Measurements from ENCODE around the gene TSFM. TPM values are rescaled to one million over a fixed set of nuclear protein-coding genes. Genes with fewer than 3 reads are reported as not detected.

TSFM gene
- total RNA-seq, 2 experiments from 2014 or later, result 35.2 to 49.8 TPM

GRCh38 chr12:57846285-57846576 lies 63.6 kb downstream of the TSFM start:
- Histone ChIP-seq H3K36me3 (ENCODE audit: insufficient read depth, low read length) (no peaks in the 10 kb centered on the region), H3K9me2 (ENCODE audit: insufficient read depth, low read length) (no peaks in the 10 kb centered on the region), H3K79me2 (ENCODE audit: insufficient read depth, low read depth, low read length) (peaks cover 48% of the 10 kb centered on the region), H4K20me1 (ENCODE audit: insufficient read depth, low read length) (peaks cover 25% of the 10 kb centered on the region), H3K4me3 (ENCODE audit: low read depth, low read length, poor library complexity, severe bottlenecking) (peak overlapping the region; percentile 96), H3K27ac (ENCODE audit: low read depth, low read length, poor library complexity, severe bottlenecking) (peak overlapping the region; percentile 70), H3K4me2 (ENCODE audit: low read length) (peak overlapping the region; percentile 89), H3K9me3 (ENCODE audit: low read length) (no peaks in the 10 kb centered on the region), H3K4me1 (ENCODE audit: insufficient read depth, low read length, poor library complexity, severe bottlenecking) (peaks cover 49% of the 10 kb centered on the region), H2AFZ (ENCODE audit: low read length) (peak overlapping the region; percentile 46)
- TF ChIP-seq CTCF (conservative IDR thresholded peaks at IDR 0.05; ENCODE audit: low read length) (no peak), EZH2phosphoT487 (IDR thresholded peaks at IDR 0.05; ENCODE audit: borderline replicate concordance, low read depth, low read length) (no peak)
- no TSS peak for BruUV-seq (replicated peaks)
- DNase-seq (ENCODE audit: low spot score), result peak; percentile 51
- intact Hi-C loops (cut with micrococcal nuclease; ENCODE audit: unreplicated experiment), result loop anchor here (1.0 to 2.0 kb wide), 2 partner anchors 13 to 53 kb away; no protein-coding TSS in a partner anchor
- ChIA-PET CTCF (ENCODE audit: unreplicated experiment) (interaction anchor here (0.6 to 2.3 kb wide), 4 partner anchors 10 to 716 kb away, joined by 3 to 18 read pairs (median 10); no protein-coding TSS in a partner anchor), POLR2A (interaction anchor here (0.5 to 9.6 kb wide), 10 partner anchors 11 to 1071 kb away, joined by 3 to 153 read pairs (median 4); no protein-coding TSS in a partner anchor)

GRCh38 chr12:57846577-57847319 lies 64.2 kb downstream of the TSFM start, which contains the start of gene CTDSP2:
Gene CTDSP2 (minus strand): TSS chr12:57846729. CDS start chr12:57846435, 294 bp downstream.
- Histone ChIP-seq H3K36me3 (ENCODE audit: insufficient read depth, low read length) (no peaks in the 10 kb centered on the region), H3K4me3 (ENCODE audit: low read depth, low read length, poor library complexity, severe bottlenecking) (peak within 1 kb of the TSS; percentile 96), H2AFZ (ENCODE audit: low read length) (peak within 1 kb of the TSS; percentile 46), H3K9me2 (ENCODE audit: insufficient read depth, low read length) (no peaks in the 10 kb centered on the region), H3K27ac (ENCODE audit: low read depth, low read length, poor library complexity, severe bottlenecking) (peak within 1 kb of the TSS; percentile 70), H3K4me1 (ENCODE audit: insufficient read depth, low read length, poor library complexity, severe bottlenecking) (peaks cover 45% of the 10 kb centered on the region), H3K9me3 (ENCODE audit: low read length) (no peaks in the 10 kb centered on the region), H3K79me2 (ENCODE audit: insufficient read depth, low read depth, low read length) (peaks cover 43% of the 10 kb centered on the region), H3K4me2 (ENCODE audit: low read length) (peak within 1 kb of the TSS; percentile 89), H4K20me1 (ENCODE audit: insufficient read depth, low read length) (peaks cover 20% of the 10 kb centered on the region)
- ChIA-PET CTCF (ENCODE audit: unreplicated experiment) (interaction anchor here (0.6 to 2.3 kb wide), 4 partner anchors 10 to 715 kb away, joined by 3 to 18 read pairs (median 10); no protein-coding TSS in a partner anchor), POLR2A (interaction anchor here (0.5 to 9.6 kb wide), 13 partner anchors 9 to 1072 kb away, joined by 3 to 153 read pairs (median 4); no protein-coding TSS in a partner anchor)
- BruUV-seq (replicated peaks), result no TSS peak
- TF ChIP-seq CTCF (conservative IDR thresholded peaks at IDR 0.05; ENCODE audit: low read length), result no peak
- no peak for TF ChIP-seq EZH2phosphoT487 (IDR thresholded peaks at IDR 0.05; ENCODE audit: borderline replicate concordance, low read depth, low read length)
- DNase-seq (ENCODE audit: low spot score), result peak; percentile 97
- intact Hi-C loops (cut with micrococcal nuclease; ENCODE audit: unreplicated experiment), result loop anchor here (1.0 to 2.0 kb wide), 2 partner anchors 14 to 53 kb away; no protein-coding TSS in a partner anchor

Small RNA genes within 50 kb of the gene (microRNA-seq; reads per million reads assigned to microRNA genes)
- gene MIR26A2 (ENCODE audit: borderline replicate concordance), result 120 reads per million, percentile 59 among the genes with 10 or more reads in this experiment
- gene MIR6759 (ENCODE audit: borderline replicate concordance), result not detected

Small RNA genes within 50 kb of the gene (small RNA-seq; reads per million reads assigned to genes)
- gene MIR26A2 (0.21 reads per million), gene RNU6-1083P (not detected)

Other genes with a start within 250 kb of the TSFM start
- 61.8 and 68.4 TPM in 2 replicates for gene DCTN2, start 235.6 kb upstream of the TSFM start, total RNA-seq (2014; rRNA removed; shearing (Covaris generic))
- gene DCTN2, start 235.6 kb upstream of the TSFM start, total RNA-seq (2022), result 97.2 and 98.9 TPM in 2 replicates
- gene KIF5A, start 232.7 kb upstream of the TSFM start, total RNA-seq (2014; rRNA removed; shearing (Covaris generic)), result 0.09 and 0.10 TPM in 2 replicates
- gene KIF5A, start 232.7 kb upstream of the TSFM start, total RNA-seq (2022), result 1.2 and 1.6 TPM in 2 replicates
- 9.0 and 14.5 TPM in 2 replicates for gene PIP4K2C, start 191.6 kb upstream of the TSFM start, total RNA-seq (2014; rRNA removed; shearing (Covaris generic))
- 14.8 and 15.9 TPM in 2 replicates for gene PIP4K2C, start 191.6 kb upstream of the TSFM start, total RNA-seq (2022)
- not detected in 2 replicates for gene DTX3, start 178.0 kb upstream of the TSFM start, total RNA-seq (2014; rRNA removed; shearing (Covaris generic))
- gene DTX3, start 178.0 kb upstream of the TSFM start, total RNA-seq (2022), result 0.11 TPM in 1 of 2 replicates, not detected in the other
- not detected in 2 replicates for gene ARHGEF25, start 171.4 kb upstream of the TSFM start, total RNA-seq (2014; rRNA removed; shearing (Covaris generic))
- gene ARHGEF25, start 171.4 kb upstream of the TSFM start, total RNA-seq (2022), result not detected in 2 replicates
- gene B4GALNT1, start 149.6 kb upstream of the TSFM start, total RNA-seq (2014; rRNA removed; shearing (Covaris generic)), result 1.1 and 1.2 TPM in 2 replicates
- gene B4GALNT1, start 149.6 kb upstream of the TSFM start, total RNA-seq (2022), result 3.1 and 3.8 TPM in 2 replicates
- gene OS9, start 88.7 kb upstream of the TSFM start, total RNA-seq (2014; rRNA removed; shearing (Covaris generic)), result 82.6 and 104 TPM in 2 replicates
- gene OS9, start 88.7 kb upstream of the TSFM start, total RNA-seq (2022), result 109 and 112 TPM in 2 replicates
- gene AGAP2, start 44.0 kb upstream of the TSFM start, total RNA-seq (2014; rRNA removed; shearing (Covaris generic)), result 10.7 and 14.8 TPM in 2 replicates
- 26.5 and 28.8 TPM in 2 replicates for gene AGAP2, start 44.0 kb upstream of the TSFM start, total RNA-seq (2022)
- 0.80 and 2.4 TPM in 2 replicates for gene TSPAN31, start 37.7 kb upstream of the TSFM start, total RNA-seq (2014; rRNA removed; shearing (Covaris generic))
- gene TSPAN31, start 37.7 kb upstream of the TSFM start, total RNA-seq (2022), result 6.3 and 6.4 TPM in 2 replicates
- 272 and 280 TPM in 2 replicates for gene CDK4, start 30.5 kb upstream of the TSFM start, total RNA-seq (2014; rRNA removed; shearing (Covaris generic))
- gene CDK4, start 30.5 kb upstream of the TSFM start, total RNA-seq (2022), result 172 and 192 TPM in 2 replicates
- 29.3 and 29.4 TPM in 2 replicates for gene MARCHF9, start 27.7 kb upstream of the TSFM start, total RNA-seq (2014; rRNA removed; shearing (Covaris generic))
- 46.2 and 47.7 TPM in 2 replicates for gene MARCHF9, start 27.7 kb upstream of the TSFM start, total RNA-seq (2022)
- gene CYP27B1, start 15.7 kb upstream of the TSFM start, total RNA-seq (2014; rRNA removed; shearing (Covaris generic)), result 6.5 and 7.1 TPM in 2 replicates
- gene CYP27B1, start 15.7 kb upstream of the TSFM start, total RNA-seq (2022), result 6.6 and 6.9 TPM in 2 replicates
- 12.5 and 22.2 TPM in 2 replicates for gene METTL1, start 10.7 kb upstream of the TSFM start, total RNA-seq (2014; rRNA removed; shearing (Covaris generic))
- gene METTL1, start 10.7 kb upstream of the TSFM start, total RNA-seq (2022), result 23.6 and 27.0 TPM in 2 replicates
- 3.4 and 5.3 TPM in 2 replicates for gene EEF1AKMT3, start 10.2 kb upstream of the TSFM start, total RNA-seq (2014; rRNA removed; shearing (Covaris generic))
- 6.3 TPM in 2 replicates for gene EEF1AKMT3, start 10.2 kb upstream of the TSFM start, total RNA-seq (2022)
- 0.23 and 1.2 TPM in 2 replicates for gene AVIL, start 35.9 kb downstream of the TSFM start, total RNA-seq (2014; rRNA removed; shearing (Covaris generic))
- gene AVIL, start 35.9 kb downstream of the TSFM start, total RNA-seq (2022), result 1.6 and 2.6 TPM in 2 replicates
- gene CTDSP2, start 63.9 kb downstream of the TSFM start, total RNA-seq (2014; rRNA removed; shearing (Covaris generic)), result 38.8 and 44.2 TPM in 2 replicates
- 118 and 145 TPM in 2 replicates for gene CTDSP2, start 63.9 kb downstream of the TSFM start, total RNA-seq (2022)
- gene ATP23, start 158.8 kb downstream of the TSFM start, total RNA-seq (2014; rRNA removed; shearing (Covaris generic)), result 42.9 and 51.3 TPM in 2 replicates
- 27.5 and 31.7 TPM in 2 replicates for gene ATP23, start 158.8 kb downstream of the TSFM start, total RNA-seq (2022)

All from OCI-LY7 (cell line).